Measurements from ENCODE around the gene GAN.

The GAN gene

DNA sequence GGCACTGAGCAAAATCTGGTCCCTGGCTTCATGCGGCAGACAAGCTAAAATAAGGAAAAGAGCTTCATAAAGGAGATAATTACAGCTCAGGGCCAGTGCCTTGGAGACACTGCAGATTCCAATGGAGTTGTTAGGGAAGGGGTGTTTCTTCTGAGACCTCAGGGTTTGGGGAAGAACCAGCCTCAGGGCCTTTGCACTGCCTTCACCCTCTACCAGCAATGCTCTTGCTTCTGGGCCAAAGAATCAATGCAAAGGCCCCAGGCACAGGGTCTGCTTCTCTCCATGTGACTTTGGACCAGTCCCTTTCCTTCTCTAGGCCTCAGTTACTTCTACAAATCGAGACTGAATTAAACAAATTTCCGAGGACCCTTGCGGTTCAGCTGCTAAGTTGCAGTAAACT lies 36.2 kb upstream of the GAN start:
- Histone ChIP-seq H3K4me3 (ENCODE audit: low read depth, low read length) (no peak overlapping the region), H3K27ac (ENCODE audit: low read depth, low read length) (no peak overlapping the region), H3K4me1 (ENCODE audit: control insufficient read depth, insufficient read depth, low read length, unreplicated experiment) (peaks cover 12% of the 10 kb centered on the region), H3K27me3 (ENCODE audit: insufficient read depth, low read length) (no peaks in the 10 kb centered on the region), H2AFZ (ENCODE audit: low read length, unreplicated experiment) (no peak overlapping the region), H3K36me3 (ENCODE audit: insufficient read depth, low read length) (no peaks in the 10 kb centered on the region), H3K79me2 (ENCODE audit: control insufficient read depth, insufficient read depth, low read length, unreplicated experiment) (no peaks in the 10 kb centered on the region)

DNA sequence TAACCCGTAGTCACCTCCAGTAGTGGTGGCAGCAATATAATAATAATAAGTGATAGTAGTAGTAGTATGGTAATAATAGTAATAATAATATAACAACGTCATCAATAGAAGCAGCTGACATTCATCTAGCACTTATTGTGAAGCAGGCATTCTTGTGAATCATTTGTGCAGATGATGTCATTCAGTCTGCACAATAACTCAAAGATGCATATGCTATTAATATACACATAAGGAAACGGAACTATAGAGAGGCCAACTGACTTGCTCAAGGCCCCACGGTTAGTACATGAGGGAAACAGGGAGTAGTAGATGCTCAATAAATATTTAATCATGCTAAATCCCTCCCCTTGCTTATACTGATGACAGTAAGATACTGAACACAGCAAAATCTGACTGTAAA lies 35.4 kb upstream of the GAN start:
- Histone ChIP-seq H2AFZ (ENCODE audit: low read length, unreplicated experiment) (no peak overlapping the region), H3K4me1 (ENCODE audit: control insufficient read depth, insufficient read depth, low read length, unreplicated experiment) (peaks cover 12% of the 10 kb centered on the region), H3K27me3 (ENCODE audit: insufficient read depth, low read length) (no peaks in the 10 kb centered on the region), H3K79me2 (ENCODE audit: control insufficient read depth, insufficient read depth, low read length, unreplicated experiment) (no peaks in the 10 kb centered on the region), H3K27ac (ENCODE audit: low read depth, low read length) (no peak overlapping the region), H3K4me3 (ENCODE audit: low read depth, low read length) (no peak overlapping the region), H3K36me3 (ENCODE audit: insufficient read depth, low read length) (no peaks in the 10 kb centered on the region)

GRCh38 chr16:81280393-81280792 lies 34.4 kb upstream of the GAN start:
- no peaks in the 10 kb centered on the region for H3K36me3 ChIP-seq (ENCODE audit: insufficient read depth, low read length)
- peaks cover 12% of the 10 kb centered on the region for H3K4me1 ChIP-seq (ENCODE audit: control insufficient read depth, insufficient read depth, low read length, unreplicated experiment)
- H3K4me3 ChIP-seq (ENCODE audit: low read depth, low read length): no peak overlapping the region
- H3K27ac ChIP-seq (ENCODE audit: low read depth, low read length): no peak overlapping the region
- no peaks in the 10 kb centered on the region for H3K27me3 ChIP-seq (ENCODE audit: insufficient read depth, low read length)
- no peaks in the 10 kb centered on the region for H3K79me2 ChIP-seq (ENCODE audit: control insufficient read depth, insufficient read depth, low read length, unreplicated experiment)
- H2AFZ ChIP-seq (ENCODE audit: low read length, unreplicated experiment): no peak overlapping the region

DNA sequence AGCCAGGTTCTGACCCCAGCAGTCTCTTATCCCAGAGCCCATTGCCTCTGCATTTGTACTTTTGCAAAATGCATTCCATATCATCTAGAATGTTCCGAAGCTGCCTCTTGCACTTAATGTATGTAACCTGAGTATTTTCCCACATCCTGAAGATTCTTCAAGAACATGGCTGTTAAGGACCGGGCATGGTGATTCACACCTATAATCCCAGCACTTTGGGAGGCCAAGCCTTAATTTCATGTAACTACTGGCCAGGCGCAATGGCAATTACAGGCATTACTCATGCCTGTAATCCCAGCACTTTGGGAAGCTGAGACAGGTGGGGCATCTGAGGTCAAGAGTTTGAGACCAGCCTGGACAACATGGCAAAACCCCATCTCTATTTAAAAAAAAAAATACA lies 31.7 kb upstream of the GAN start:
- Histone ChIP-seq H2AFZ (ENCODE audit: low read length, unreplicated experiment) (no peak overlapping the region), H3K4me3 (ENCODE audit: low read depth, low read length) (no peak overlapping the region), H3K27ac (ENCODE audit: low read depth, low read length) (no peak overlapping the region), H3K36me3 (ENCODE audit: insufficient read depth, low read length) (no peaks in the 10 kb centered on the region), H3K79me2 (ENCODE audit: control insufficient read depth, insufficient read depth, low read length, unreplicated experiment) (no peaks in the 10 kb centered on the region), H3K4me1 (ENCODE audit: control insufficient read depth, insufficient read depth, low read length, unreplicated experiment) (peaks cover 12% of the 10 kb centered on the region), H3K27me3 (ENCODE audit: insufficient read depth, low read length) (no peaks in the 10 kb centered on the region)

DNA sequence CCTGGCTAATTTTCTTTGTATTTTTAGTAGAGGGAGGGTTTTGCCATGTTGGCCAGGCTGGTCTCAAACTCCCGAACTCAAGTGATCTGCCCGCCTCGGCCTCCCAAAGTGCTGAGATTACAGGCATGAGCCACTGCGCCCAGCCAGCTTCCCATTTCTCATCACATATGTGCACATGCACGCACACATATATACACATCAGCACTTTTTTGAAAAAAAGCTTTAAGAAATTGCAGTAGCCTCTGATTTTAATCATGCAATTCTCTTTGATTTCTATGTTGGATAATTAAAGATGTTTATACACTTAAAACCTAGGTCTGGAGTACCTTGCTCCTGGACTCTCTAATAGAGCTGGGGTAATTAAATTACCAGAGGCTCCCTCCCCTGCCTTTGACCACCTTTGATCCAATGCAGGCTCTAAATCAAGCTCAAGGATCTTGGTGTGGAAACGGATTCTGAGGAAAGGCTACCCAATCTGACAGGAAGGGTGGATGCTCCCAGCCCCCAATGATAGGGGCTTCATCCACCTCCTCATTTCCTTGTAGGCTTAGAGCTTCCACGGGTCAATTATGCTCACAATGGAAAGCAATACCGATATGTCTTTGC lies 29.7 kb upstream of the GAN start:
- Histone ChIP-seq H2AFZ (ENCODE audit: low read length, unreplicated experiment) (no peak overlapping the region), H3K4me1 (ENCODE audit: control insufficient read depth, insufficient read depth, low read length, unreplicated experiment) (peaks cover 9% of the 10 kb centered on the region), H3K27ac (ENCODE audit: low read depth, low read length) (no peak overlapping the region), H3K27me3 (ENCODE audit: insufficient read depth, low read length) (no peaks in the 10 kb centered on the region), H3K4me3 (ENCODE audit: low read depth, low read length) (no peak overlapping the region), H3K79me2 (ENCODE audit: control insufficient read depth, insufficient read depth, low read length, unreplicated experiment) (no peaks in the 10 kb centered on the region), H3K36me3 (ENCODE audit: insufficient read depth, low read length) (no peaks in the 10 kb centered on the region)

DNA sequence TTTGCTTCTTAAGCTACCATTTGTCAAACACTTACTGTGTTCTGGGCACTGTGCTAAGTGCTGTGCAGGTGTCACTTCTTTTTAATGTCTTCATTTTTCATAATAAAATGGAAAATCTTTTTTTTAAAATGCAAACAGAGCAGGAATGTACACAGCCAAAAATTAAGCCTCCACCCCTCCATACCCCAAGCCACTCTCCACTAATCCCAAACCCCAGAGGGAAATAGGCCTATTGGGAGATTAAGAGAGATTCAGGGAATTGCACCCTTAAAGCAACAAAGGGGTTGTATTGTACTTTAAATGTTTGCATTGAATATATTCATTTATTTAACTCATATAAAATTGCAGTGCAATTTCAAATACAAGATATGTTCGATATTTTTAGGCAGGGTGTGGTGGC lies 28.6 kb upstream of the GAN start:
- H3K4me3 ChIP-seq (ENCODE audit: low read depth, low read length): no peak overlapping the region
- H3K27ac ChIP-seq (ENCODE audit: low read depth, low read length): no peak overlapping the region
- H3K36me3 ChIP-seq (ENCODE audit: insufficient read depth, low read length): no peaks in the 10 kb centered on the region
- H3K27me3 ChIP-seq (ENCODE audit: insufficient read depth, low read length): no peaks in the 10 kb centered on the region
- H3K4me1 ChIP-seq (ENCODE audit: control insufficient read depth, insufficient read depth, low read length, unreplicated experiment): no peaks in the 10 kb centered on the region
- H2AFZ ChIP-seq (ENCODE audit: low read length, unreplicated experiment): no peak overlapping the region
- no peaks in the 10 kb centered on the region for H3K79me2 ChIP-seq (ENCODE audit: control insufficient read depth, insufficient read depth, low read length, unreplicated experiment)

GRCh38 chr16:81291117-81291516 lies 23.6 kb upstream of the GAN start:
- Histone ChIP-seq H3K4me1 (ENCODE audit: control insufficient read depth, insufficient read depth, low read length, unreplicated experiment) (peaks cover 4% of the 10 kb centered on the region), H3K4me3 (ENCODE audit: low read depth, low read length) (no peak overlapping the region), H3K79me2 (ENCODE audit: control insufficient read depth, insufficient read depth, low read length, unreplicated experiment) (no peaks in the 10 kb centered on the region), H3K27ac (ENCODE audit: low read depth, low read length) (no peak overlapping the region), H3K27me3 (ENCODE audit: insufficient read depth, low read length) (no peaks in the 10 kb centered on the region), H3K36me3 (ENCODE audit: insufficient read depth, low read length) (no peaks in the 10 kb centered on the region), H2AFZ (ENCODE audit: low read length, unreplicated experiment) (no peak overlapping the region)

DNA sequence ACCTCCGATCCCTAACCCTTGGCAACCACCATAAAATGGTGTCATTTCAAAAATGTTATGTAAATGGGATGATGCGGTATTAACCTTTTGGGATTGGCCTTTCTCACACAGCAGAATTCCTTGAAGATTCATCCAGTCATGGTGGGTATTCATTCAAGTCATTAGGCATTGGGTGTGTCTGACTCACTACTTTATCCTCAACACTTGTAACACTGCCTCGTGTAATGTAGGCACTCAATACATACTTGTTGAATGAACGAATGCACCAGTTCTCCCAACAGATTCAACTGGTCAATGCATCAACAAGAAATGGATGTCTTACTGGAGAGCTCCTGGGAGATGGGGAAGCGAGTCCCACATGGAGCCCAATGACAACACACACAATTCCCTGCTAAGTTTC lies 21.8 kb upstream of the GAN start:
- no peaks in the 10 kb centered on the region for H3K79me2 ChIP-seq (ENCODE audit: control insufficient read depth, insufficient read depth, low read length, unreplicated experiment)
- H3K27me3 ChIP-seq (ENCODE audit: insufficient read depth, low read length): no peaks in the 10 kb centered on the region
- H3K4me3 ChIP-seq (ENCODE audit: low read depth, low read length): no peak overlapping the region
- no peak overlapping the region for H2AFZ ChIP-seq (ENCODE audit: low read length, unreplicated experiment)
- no peaks in the 10 kb centered on the region for H3K36me3 ChIP-seq (ENCODE audit: insufficient read depth, low read length)
- H3K4me1 ChIP-seq (ENCODE audit: control insufficient read depth, insufficient read depth, low read length, unreplicated experiment): peaks cover 4% of the 10 kb centered on the region
- H3K27ac ChIP-seq (ENCODE audit: low read depth, low read length): no peak overlapping the region

- no peak overlapping the region for H2AFZ ChIP-seq (ENCODE audit: low read length, unreplicated experiment)
- no peak overlapping the region for H3K27ac ChIP-seq (ENCODE audit: low read depth, low read length)
- H3K4me3 ChIP-seq (ENCODE audit: low read depth, low read length): no peak overlapping the region
- peaks cover 4% of the 10 kb centered on the region for H3K4me1 ChIP-seq (ENCODE audit: control insufficient read depth, insufficient read depth, low read length, unreplicated experiment)
- H3K36me3 ChIP-seq (ENCODE audit: insufficient read depth, low read length): no peaks in the 10 kb centered on the region
- no peaks in the 10 kb centered on the region for H3K79me2 ChIP-seq (ENCODE audit: control insufficient read depth, insufficient read depth, low read length, unreplicated experiment)
- no peaks in the 10 kb centered on the region for H3K27me3 ChIP-seq (ENCODE audit: insufficient read depth, low read length)
Measured at GRCh38 chr16:81293909-81294802, 20.6 kb upstream of the GAN start.

GRCh38 chr16:81296631-81297030 lies 18.1 kb upstream of the GAN start:
- Histone ChIP-seq H3K4me3 (ENCODE audit: low read depth, low read length) (no peak overlapping the region), H3K36me3 (ENCODE audit: insufficient read depth, low read length) (no peaks in the 10 kb centered on the region), H3K4me1 (ENCODE audit: control insufficient read depth, insufficient read depth, low read length, unreplicated experiment) (peaks cover 4% of the 10 kb centered on the region), H3K79me2 (ENCODE audit: control insufficient read depth, insufficient read depth, low read length, unreplicated experiment) (no peaks in the 10 kb centered on the region), H2AFZ (ENCODE audit: low read length, unreplicated experiment) (no peak overlapping the region), H3K27ac (ENCODE audit: low read depth, low read length) (no peak overlapping the region), H3K27me3 (ENCODE audit: insufficient read depth, low read length) (no peaks in the 10 kb centered on the region)

GRCh38 chr16:81307770-81308169 lies 7.0 kb upstream of the GAN start:
- peaks cover 1% of the 10 kb centered on the region for H3K79me2 ChIP-seq (ENCODE audit: control insufficient read depth, insufficient read depth, low read length, unreplicated experiment)
- no peaks in the 10 kb centered on the region for H3K27me3 ChIP-seq (ENCODE audit: insufficient read depth, low read length)
- H3K4me3 ChIP-seq (ENCODE audit: low read depth, low read length): no peak overlapping the region
- H3K4me1 ChIP-seq (ENCODE audit: control insufficient read depth, insufficient read depth, low read length, unreplicated experiment): no peaks in the 10 kb centered on the region
- H3K27ac ChIP-seq (ENCODE audit: low read depth, low read length): no peak overlapping the region
- H3K36me3 ChIP-seq (ENCODE audit: insufficient read depth, low read length): no peaks in the 10 kb centered on the region
- no peak overlapping the region for H2AFZ ChIP-seq (ENCODE audit: low read length, unreplicated experiment)

All from ACC112 (cell line).